Astrocyte (in vitro differentiated cells and primary cell): ENCODE data around the gene KSR2.

Experiments
- EZH2 ChIP-seq: IDR thresholded peaks from 2 replicates; pipeline ENCODE4 v1.6.1; 2012; ENCODE audit warnings: mild to moderate bottlenecking, low read length, inconsistent platforms; ENCODE audit not compliant: insufficient read depth
- TF ChIP-seq, protein P1 (sequence below): IDR thresholded peaks from 2 replicates; pipeline ENCODE4 v1.5.1; 2011; ENCODE audit warnings: low read depth, mild to moderate bottlenecking, inconsistent platforms, low read length, moderate library complexity; ENCODE audit not compliant: insufficient read depth

DNA sequence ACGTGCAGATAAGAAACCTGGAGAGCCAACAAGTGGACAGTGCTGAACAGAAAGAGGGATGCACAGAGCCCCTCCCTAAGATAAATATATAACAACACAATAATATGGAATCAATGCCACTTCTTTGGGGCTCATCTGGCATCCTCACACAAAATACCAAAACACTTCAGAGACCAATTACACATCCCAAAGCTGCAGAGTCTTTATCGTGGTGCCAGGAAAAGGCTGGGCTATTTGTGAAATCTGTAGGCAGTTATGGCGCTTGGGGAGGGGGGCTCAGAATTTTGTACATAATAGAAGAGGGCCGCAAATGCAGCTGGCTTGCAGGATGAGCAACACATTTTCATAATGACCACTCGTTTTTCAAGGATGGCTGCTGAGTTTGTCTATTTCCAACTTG, 446.9 kb downstream of the KSR2 start:
- TF ChIP-seq, protein P1, sequence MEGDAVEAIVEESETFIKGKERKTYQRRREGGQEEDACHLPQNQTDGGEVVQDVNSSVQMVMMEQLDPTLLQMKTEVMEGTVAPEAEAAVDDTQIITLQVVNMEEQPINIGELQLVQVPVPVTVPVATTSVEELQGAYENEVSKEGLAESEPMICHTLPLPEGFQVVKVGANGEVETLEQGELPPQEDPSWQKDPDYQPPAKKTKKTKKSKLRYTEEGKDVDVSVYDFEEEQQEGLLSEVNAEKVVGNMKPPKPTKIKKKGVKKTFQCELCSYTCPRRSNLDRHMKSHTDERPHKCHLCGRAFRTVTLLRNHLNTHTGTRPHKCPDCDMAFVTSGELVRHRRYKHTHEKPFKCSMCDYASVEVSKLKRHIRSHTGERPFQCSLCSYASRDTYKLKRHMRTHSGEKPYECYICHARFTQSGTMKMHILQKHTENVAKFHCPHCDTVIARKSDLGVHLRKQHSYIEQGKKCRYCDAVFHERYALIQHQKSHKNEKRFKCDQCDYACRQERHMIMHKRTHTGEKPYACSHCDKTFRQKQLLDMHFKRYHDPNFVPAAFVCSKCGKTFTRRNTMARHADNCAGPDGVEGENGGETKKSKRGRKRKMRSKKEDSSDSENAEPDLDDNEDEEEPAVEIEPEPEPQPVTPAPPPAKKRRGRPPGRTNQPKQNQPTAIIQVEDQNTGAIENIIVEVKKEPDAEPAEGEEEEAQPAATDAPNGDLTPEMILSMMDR: no peak
- no peak for TF ChIP-seq EZH2
